ENCODE measurements around the gene JAZF1. TPM values are rescaled to one million over a fixed set of nuclear protein-coding genes. Genes with fewer than 3 reads are reported as not detected.
A peak's percentile ranks its signal among the peaks of the same experiment; 100 is the strongest.

The JAZF1 gene
- total RNA-seq, 1 experiment from 2014 or later: 14.2 TPM

DNA sequence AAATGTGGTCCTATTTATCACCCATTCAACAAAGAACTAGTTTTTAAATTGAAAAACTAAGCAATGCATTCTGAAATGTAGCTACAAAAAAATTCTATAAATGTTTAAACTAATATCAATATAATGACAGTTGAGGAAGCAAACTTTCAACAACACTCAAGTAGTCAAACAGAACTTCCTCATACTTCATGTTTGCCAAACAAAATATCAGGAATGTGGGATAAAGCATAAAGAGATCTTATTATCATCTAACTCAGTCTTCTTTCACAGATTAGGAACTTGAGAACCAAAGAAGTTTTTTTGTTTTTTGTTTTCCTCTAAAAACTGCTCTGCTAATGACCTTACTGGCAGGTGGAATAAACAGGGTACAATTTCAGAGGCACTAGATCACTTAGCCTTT is 116.2 kb downstream of the JAZF1 start:
- no TSS peak for BruUV-seq (replicated peaks)
- Mint-ChIP-seq H3K27ac (ENCODE audit: low read depth, unreplicated experiment) (no peak overlapping the region), H3K27me3 (ENCODE audit: insufficient read depth, unreplicated experiment) (no peaks in the 10 kb centered on the region), H3K36me3 (ENCODE audit: insufficient read depth, unreplicated experiment) (peaks cover 8% of the 10 kb centered on the region), H3K4me1 (ENCODE audit: insufficient read depth, unreplicated experiment) (peaks cover 13% of the 10 kb centered on the region), H3K4me3 (ENCODE audit: unreplicated experiment) (no peak overlapping the region), H3K9me3 (ENCODE audit: unreplicated experiment) (peaks cover 7% of the 10 kb centered on the region)
- TF ChIP-seq, protein P1, sequence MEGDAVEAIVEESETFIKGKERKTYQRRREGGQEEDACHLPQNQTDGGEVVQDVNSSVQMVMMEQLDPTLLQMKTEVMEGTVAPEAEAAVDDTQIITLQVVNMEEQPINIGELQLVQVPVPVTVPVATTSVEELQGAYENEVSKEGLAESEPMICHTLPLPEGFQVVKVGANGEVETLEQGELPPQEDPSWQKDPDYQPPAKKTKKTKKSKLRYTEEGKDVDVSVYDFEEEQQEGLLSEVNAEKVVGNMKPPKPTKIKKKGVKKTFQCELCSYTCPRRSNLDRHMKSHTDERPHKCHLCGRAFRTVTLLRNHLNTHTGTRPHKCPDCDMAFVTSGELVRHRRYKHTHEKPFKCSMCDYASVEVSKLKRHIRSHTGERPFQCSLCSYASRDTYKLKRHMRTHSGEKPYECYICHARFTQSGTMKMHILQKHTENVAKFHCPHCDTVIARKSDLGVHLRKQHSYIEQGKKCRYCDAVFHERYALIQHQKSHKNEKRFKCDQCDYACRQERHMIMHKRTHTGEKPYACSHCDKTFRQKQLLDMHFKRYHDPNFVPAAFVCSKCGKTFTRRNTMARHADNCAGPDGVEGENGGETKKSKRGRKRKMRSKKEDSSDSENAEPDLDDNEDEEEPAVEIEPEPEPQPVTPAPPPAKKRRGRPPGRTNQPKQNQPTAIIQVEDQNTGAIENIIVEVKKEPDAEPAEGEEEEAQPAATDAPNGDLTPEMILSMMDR (IDR thresholded peaks at IDR 0.05; ENCODE audit: unreplicated experiment): no peak
- ChIA-PET CTCF (interaction anchor here (1.0 kb wide), 1 partner anchor 115 kb away, joined by 3 read pairs; no protein-coding TSS in a partner anchor), POLR2A (no interaction called here)
- no peak for DNase-seq (ENCODE audit: unreplicated experiment)
- intact Hi-C loops (cut with micrococcal nuclease): no loop called here

- peaks cover 13% of the 10 kb centered on the region for H3K4me1 Mint-ChIP-seq (ENCODE audit: insufficient read depth, unreplicated experiment)
- no peaks in the 10 kb centered on the region for H3K27me3 Mint-ChIP-seq (ENCODE audit: insufficient read depth, unreplicated experiment)
- intact Hi-C loops (cut with micrococcal nuclease): no loop called here
- H3K27ac Mint-ChIP-seq (ENCODE audit: low read depth, unreplicated experiment): no peak overlapping the region
- H3K36me3 Mint-ChIP-seq (ENCODE audit: insufficient read depth, unreplicated experiment): peaks cover 11% of the 10 kb centered on the region
- CTCF ChIA-PET: interaction anchor here (0.6 to 2.9 kb wide), 15 partner anchors 10 to 1593 kb away, joined by 3 to 21 read pairs (median 4); no protein-coding TSS in a partner anchor
- no TSS peak for BruUV-seq (replicated peaks)
- POLR2A ChIA-PET: interaction anchor here (1.1 kb wide), 1 partner anchor 9 kb away, joined by 4 read pairs; no protein-coding TSS in a partner anchor
- no peak overlapping the region for H3K4me3 Mint-ChIP-seq (ENCODE audit: unreplicated experiment)
- peaks cover 11% of the 10 kb centered on the region for H3K9me3 Mint-ChIP-seq (ENCODE audit: unreplicated experiment)
- peak; percentile 80 for DNase-seq (ENCODE audit: unreplicated experiment)
- TF ChIP-seq, protein P1 (IDR thresholded peaks at IDR 0.05; ENCODE audit: unreplicated experiment): peak; percentile 33
Observed at GRCh38 chr7:28062197-28062991, 118.2 kb downstream of the JAZF1 start.

- H3K27ac Mint-ChIP-seq (ENCODE audit: low read depth, unreplicated experiment): no peak overlapping the region
- no TSS peak for BruUV-seq (replicated peaks)
- H3K36me3 Mint-ChIP-seq (ENCODE audit: insufficient read depth, unreplicated experiment): peaks cover 11% of the 10 kb centered on the region
- DNase-seq (ENCODE audit: unreplicated experiment): no peak
- H3K27me3 Mint-ChIP-seq (ENCODE audit: insufficient read depth, unreplicated experiment): no peaks in the 10 kb centered on the region
- H3K4me3 Mint-ChIP-seq (ENCODE audit: unreplicated experiment): no peak overlapping the region
- H3K9me3 Mint-ChIP-seq (ENCODE audit: unreplicated experiment): peaks cover 11% of the 10 kb centered on the region
- TF ChIP-seq, protein P1 (IDR thresholded peaks at IDR 0.05; ENCODE audit: unreplicated experiment): no peak
- peaks cover 13% of the 10 kb centered on the region for H3K4me1 Mint-ChIP-seq (ENCODE audit: insufficient read depth, unreplicated experiment)
- POLR2A ChIA-PET: interaction anchor here (0.7 to 1.1 kb wide), 2 partner anchors 10 to 120 kb away, joined by 3 to 4 read pairs; no protein-coding TSS in a partner anchor
- intact Hi-C loops (cut with micrococcal nuclease): no loop called here
- CTCF ChIA-PET: interaction anchor here (0.6 to 2.9 kb wide), 12 partner anchors 11 to 1015 kb away, joined by 3 to 21 read pairs (median 4); no protein-coding TSS in a partner anchor
Observed at GRCh38 chr7:28061824-28062196, 118.8 kb downstream of the JAZF1 start.

- H3K27ac Mint-ChIP-seq (ENCODE audit: low read depth, unreplicated experiment): no peak overlapping the region
- CTCF ChIA-PET: interaction anchor here (0.7 to 2.9 kb wide), 6 partner anchors 11 to 40 kb away, joined by 4 to 21 read pairs (median 8); no protein-coding TSS in a partner anchor
- peaks cover 11% of the 10 kb centered on the region for H3K9me3 Mint-ChIP-seq (ENCODE audit: unreplicated experiment)
- TF ChIP-seq, protein P1 (IDR thresholded peaks at IDR 0.05; ENCODE audit: unreplicated experiment): no peak
- POLR2A ChIA-PET: no interaction called here
- H3K4me3 Mint-ChIP-seq (ENCODE audit: unreplicated experiment): no peak overlapping the region
- H3K4me1 Mint-ChIP-seq (ENCODE audit: insufficient read depth, unreplicated experiment): peaks cover 14% of the 10 kb centered on the region
- intact Hi-C loops (cut with micrococcal nuclease): no loop called here
- H3K36me3 Mint-ChIP-seq (ENCODE audit: insufficient read depth, unreplicated experiment): peaks cover 11% of the 10 kb centered on the region
- BruUV-seq (replicated peaks): no TSS peak
- DNase-seq (ENCODE audit: unreplicated experiment): no peak
- no peaks in the 10 kb centered on the region for H3K27me3 Mint-ChIP-seq (ENCODE audit: insufficient read depth, unreplicated experiment)
Observed at GRCh38 chr7:28060371-28060950, 120.1 kb downstream of the JAZF1 start.

Data from MCF 10A (cell line).